Activated naive CD4-positive, alpha-beta T cell treated with anti-CD3 and anti-CD28 coated beads, Interleukin-2, amount 50 U/mL, for 16 hours (primary cell): ENCODE data around the gene MTARC2.
"Not testable (repeated sequence)": the region's sequence is repeated elsewhere in the genome, so short reads cannot be mapped to it uniquely, and the experiment has no call there.

ENCODE experiments used
- DNase-seq: peaks from one replicate; pipeline ENCODE4 v3.0.0-alpha.2; 2020

Gene MTARC2

DNA sequence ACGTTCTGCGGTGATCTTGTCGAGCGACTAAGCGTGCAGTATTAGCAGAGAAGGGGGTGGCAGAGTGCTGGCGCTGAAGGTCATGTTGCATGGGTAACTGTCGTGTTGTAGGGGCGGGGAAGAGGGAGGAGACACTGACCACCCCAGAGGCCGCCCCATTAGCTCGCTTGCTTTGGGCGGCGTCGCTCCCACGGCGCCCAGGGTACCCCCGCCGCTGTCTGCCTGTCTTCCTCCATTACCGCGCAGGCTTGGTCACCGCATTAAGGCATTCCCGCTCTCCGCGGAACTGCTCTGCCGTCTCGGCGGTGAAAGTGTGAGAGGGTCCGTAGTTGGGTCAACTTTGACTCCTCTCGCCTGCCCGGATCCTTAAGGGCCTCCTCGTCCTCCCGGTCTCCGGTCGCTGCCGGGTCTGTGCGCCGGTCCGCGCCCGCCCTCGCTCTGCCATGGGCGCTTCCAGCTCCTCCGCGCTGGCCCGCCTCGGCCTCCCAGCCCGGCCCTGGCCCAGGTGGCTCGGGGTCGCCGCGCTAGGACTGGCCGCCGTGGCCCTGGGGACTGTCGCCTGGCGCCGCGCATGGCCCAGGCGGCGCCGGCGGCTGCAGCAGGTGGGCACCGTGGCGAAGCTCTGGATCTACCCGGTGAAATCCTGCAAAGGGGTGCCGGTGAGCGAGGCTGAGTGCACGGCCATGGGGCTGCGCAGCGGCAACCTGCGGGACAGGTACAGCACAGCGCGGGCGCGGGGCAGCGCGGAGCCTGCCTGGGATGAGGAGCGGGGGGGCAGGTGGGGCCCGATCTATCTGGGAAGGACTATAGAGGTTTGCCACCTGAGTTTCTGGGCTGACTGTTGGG, at the start of gene MTARC2:
TSS of gene MTARC2 (plus strand) at position 234 of the 846 bp plus-strand sequence. CDS start at position 444, 210 bp downstream.
- no peak for DNase-seq

DNA sequence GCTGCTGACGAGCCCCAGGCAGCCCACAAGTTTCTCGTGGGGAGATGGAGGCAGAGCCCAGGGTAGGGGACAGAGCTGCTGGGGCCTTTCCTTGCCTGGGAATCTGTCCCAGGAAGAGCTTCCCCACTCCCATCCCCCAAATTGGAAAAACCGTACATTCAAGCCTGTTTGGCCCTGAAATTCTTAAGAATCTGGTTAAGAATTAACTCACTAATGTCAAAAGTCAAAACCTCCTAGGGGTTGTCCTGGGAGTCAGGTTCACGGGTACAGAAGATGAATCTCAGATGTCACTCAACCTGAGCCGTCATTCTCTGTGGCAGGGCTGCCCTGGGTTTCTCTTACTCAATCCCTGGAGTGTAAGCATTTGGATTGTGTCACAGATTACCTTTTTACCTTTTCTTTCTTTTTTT, 49.5 kb upstream of the MTARC2 start:
- no peak for DNase-seq

DNA sequence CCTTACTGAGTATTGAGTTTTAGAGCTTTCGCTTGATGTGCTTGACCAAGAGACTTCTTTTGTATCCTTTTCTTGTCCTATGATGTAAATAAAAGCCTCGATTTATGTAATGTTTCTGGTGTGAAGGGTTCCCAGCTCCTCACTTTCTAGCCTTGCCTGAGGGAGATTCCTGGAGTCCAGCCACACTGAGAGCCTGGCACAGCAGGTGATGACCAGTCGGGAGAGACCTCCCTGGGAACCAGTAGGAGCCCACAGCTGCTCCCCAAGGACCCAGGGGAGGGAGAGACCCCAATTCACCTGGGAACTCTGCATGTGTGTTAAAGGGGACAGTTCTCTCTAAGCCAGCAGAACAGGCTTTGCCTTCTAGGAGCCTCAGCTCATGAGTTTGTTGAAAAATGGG, 49.1 kb upstream of the MTARC2 start:
- DNase-seq = no peak

- no peak for DNase-seq
Measured at GRCh38 chr1:220700556-220701179, 47.5 kb upstream of the MTARC2 start.

DNA sequence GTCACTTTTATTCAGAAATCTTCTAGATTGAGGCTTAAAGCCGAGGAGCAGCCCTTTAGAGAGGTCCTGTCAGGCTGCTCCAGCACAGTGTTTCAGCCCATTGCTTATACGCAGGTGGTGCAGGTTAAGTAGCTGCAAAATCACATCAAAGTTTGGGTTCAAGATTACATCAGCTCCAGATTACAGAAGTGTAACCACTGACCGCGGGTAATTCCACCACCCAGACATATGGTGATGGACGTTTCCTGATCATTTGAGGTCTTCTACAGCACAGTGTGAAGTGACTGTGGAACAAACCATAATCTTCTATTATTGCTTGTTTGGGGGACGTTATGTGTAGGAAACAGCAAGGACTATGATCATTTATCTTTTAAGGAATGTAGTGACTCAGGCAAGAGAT, 46.1 kb upstream of the MTARC2 start:
- no peak for DNase-seq

DNA sequence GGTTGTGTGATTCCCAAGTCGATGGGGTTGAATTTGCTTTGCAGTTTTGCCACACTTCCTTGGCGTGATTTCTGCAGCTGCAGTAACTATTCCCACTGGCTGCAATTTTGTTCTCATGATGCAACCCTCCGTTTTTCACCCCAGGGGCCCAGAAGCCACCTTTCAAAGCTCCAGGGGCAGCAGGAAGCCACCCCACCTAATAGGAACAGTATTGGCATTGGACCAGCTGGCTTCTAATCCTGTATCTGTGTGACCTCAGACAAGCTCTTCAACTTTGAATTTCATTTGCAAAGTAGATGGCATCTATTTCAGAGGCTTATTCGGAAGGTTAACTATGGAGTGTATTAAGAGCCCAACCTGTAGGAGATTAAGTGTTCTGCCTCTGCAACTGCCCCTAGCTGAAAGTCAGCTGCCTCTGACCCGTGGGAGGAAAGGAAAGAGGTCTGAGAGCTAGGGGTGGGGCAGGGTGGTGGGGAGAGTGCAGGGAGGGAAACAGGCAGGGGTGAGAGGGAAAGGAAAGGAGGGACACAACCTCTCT, 45.3 kb upstream of the MTARC2 start:
- DNase-seq = no peak

DNA sequence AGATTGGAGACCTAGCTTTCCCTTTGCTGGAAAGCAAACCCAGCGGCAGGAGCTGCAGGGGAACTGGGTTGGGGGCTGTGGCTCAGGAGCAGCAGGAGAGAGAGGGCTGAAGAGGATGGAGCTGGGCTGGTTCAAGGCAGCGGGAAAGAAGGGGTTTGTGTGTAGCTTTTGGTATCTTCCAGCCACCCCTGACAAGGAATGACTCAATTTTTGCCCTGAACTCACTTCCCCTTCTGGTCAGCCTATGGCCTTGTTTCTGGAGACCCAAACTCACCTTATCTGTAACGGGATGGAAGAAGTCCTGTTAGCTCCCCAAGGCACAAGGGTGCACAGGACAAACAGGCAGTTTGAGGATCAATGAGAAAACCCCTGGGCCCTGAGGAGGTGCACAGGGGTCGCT, 44.8 kb upstream of the MTARC2 start:
- DNase-seq = no peak

DNA sequence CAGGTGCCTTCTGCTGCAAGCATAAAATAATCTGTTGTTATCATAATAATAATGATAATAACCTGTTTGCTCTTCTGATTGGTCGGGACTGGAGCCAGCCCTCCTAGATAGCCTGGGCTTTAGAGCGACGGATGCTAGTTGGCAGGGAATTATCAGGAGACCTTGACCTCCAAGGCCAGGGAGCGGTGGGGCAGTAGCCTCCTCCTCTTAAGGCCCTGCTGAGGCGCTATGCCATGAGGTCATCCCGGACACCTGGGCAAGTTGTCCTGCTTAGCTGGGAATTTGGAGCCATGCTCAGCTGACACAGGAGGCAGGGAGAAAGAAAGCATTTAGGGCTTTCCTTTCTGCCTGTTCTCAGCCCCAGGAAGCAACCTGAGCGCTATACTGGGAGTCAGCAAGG, 42.3 kb upstream of the MTARC2 start:
- DNase-seq = no peak

DNA sequence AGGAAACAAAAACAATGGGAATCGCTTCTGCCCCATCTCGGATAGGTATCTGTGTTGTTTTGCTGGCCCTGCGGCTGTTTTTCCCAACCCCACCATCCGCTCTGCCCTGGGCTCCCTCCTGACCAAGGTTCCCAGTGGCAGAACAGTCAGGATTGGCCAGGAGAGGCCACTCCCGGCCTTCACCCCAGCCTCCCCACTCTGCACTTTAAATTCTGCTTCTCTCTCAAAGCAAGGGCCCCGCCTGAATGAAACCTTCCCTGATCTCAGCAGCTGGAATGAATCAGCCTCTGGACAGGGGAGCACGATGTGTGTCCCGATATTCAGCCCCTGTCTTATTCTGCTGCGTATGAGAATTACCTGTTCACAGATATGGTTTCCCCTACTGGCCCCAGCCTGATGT, 41.6 kb upstream of the MTARC2 start:
- no peak for DNase-seq

GRCh38 chr1:220707160-220707559, 41.0 kb upstream of the MTARC2 start:
- DNase-seq = no peak

DNA sequence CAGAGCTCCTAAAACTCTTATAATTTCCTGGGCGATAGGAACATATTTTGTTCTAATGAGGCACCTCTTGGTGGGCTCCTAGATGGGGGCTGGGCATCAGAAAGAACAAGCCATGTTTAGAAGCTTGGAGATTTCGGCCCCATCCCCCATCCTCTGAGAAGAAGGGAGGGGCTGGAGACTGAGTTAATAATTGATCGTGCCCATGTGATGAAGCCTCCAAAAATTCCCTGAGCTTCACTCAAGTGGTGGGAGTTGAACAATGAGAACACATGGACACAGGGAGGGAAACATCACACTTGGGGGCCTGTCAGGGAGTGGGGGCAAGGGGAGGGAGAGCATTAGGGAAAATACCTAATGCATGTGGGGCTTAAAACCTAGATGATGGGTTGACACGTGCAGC, 39.9 kb upstream of the MTARC2 start:
- no peak for DNase-seq

GRCh38 chr1:220708936-220709801, 39.0 kb upstream of the MTARC2 start:
- no peak for DNase-seq

GRCh38 chr1:220710333-220710732, 37.8 kb upstream of the MTARC2 start:
- DNase-seq = no peak

GRCh38 chr1:220711056-220711809, 36.9 kb upstream of the MTARC2 start:
- no peak for DNase-seq

- DNase-seq = not testable (repeated sequence)
Measured at GRCh38 chr1:220715986-220716385, 32.1 kb upstream of the MTARC2 start.

GRCh38 chr1:220717800-220718640, 30.1 kb upstream of the MTARC2 start:
- DNase-seq = no peak

- not testable (repeated sequence) for DNase-seq
Measured at GRCh38 chr1:220721266-220721665, 26.9 kb upstream of the MTARC2 start.

DNA sequence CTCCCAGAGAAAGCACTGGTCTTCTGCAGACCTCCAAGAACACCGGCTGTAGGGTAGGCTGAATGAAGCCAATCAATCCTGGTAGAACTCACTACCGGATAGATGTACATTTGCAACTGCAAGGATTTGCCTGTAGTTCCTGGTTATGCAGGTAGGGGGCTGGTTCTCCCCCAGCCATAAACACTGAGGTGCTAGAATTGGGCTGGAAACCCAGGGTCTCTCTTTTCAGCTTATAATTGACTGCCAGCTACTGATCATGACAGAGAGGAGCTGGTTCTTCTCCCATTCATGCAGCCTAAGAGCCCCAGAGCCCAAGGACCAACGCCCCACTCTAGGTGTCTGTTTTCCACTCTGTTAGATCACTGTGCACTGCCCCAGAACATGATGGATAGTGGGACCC, 21.5 kb upstream of the MTARC2 start:
- no peak for DNase-seq

DNA sequence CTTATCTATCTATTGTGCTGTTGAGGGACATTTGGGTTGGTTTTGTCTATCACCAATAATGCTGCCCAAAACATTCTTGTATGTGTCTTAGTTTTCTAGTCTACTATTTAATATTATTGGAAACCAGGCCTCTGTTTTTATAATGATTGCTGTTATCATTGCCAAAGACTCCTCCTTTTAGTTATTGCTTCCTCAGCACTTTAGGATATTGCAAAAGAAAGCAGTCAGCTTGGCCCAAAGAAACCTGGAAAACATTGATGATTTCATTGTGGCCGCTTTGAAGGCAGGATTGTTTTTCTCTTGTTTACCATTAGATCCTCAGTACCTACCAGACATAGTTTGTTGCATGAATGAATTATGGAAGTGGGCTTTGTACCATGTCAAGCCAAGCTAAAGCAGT, 20.6 kb upstream of the MTARC2 start:
- no peak for DNase-seq

DNA sequence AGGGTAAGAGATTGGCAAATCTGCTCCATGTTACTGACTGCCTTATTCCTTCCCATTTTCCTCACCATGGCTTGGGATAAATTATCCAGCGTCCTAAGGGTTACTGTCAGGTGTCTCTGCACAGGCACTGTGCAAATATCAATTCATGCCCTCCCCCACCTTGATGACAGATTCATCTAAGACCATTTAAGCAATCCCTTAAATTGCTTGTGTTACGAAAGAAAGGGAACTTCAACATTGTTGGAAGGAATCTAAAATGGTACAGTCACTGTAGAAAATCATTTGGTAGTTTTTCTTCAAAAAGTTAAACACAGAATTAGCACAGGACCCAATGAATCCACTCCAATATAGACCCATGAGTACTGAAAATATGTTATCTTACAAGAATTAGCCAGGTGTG, 17.6 kb upstream of the MTARC2 start:
- DNase-seq = no peak

DNA sequence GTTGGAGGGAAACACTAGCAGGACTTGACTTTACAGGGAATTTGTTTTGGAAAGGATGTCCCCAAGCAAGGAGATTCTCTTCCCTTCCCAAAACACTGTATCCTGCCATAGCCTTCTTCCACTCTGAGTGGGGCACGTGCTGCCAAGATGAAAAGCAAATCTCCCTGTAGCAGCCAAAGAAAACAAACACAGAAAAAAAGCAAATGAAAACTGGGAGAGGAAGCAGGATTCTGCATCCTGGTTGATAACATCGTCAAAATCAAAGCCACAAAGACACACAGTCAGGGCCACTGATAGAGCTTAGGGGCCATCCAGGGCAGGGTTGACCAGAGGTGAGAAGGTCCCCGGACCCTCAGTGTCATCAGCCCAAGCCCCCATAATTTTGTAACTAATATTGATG, 16.0 kb upstream of the MTARC2 start:
- no peak for DNase-seq

DNA sequence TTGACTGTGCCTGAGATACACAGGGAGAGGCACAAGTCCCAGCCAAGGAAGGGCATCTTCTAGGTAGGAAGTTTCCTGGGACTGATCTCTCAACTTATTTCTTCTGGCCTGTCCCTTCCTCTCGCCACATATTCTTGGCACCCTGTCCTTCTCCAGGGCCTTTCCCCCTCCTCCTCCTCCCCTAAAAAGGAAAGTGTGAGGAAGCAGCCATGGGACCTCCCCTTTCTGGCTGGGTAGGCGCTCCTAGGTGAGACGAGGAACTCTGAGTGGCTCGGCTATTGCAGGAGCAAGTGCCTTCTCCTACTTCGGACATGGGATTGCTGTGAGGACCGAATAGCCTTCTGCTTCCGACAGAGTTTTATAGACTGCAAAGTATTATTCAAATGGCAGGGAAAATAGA, 15.5 kb upstream of the MTARC2 start:
- DNase-seq = no peak
